ENCODE results near the gene TBC1D21.

Gene TBC1D21

DNA sequence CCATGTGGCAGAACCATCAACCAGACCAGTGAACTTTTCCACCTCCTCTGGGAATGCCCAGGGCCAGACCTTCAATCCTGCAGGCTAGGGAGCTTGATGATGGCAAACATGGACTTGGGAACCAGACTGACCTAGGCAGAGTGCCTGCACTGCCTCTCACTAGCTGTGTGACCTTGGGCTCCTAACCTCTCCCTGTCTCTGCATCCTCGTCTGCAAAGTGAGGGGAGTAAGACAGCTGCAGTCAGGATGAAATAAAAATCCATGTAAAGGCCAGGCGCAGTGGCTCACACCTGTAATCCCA lies 35.4 kb downstream of the TBC1D21 start:
- H3K36me3 ChIP-seq = no peaks in the 10 kb centered on the region
- H3K4me1 ChIP-seq = peaks cover 45 to 58% (median 56%) of the 10 kb centered on the region in 10 experiments
- TF ChIP-seq Cebpa-rat (IDR thresholded peaks at IDR 0.05) = no peak
- no peaks in the 10 kb centered on the region for H3K9me3 ChIP-seq (replicated peaks in 1 of 11)
- 0 out of 22 replicates have a peak, but pooled peaks cover 0 to 5% (median 0%) of the 10 kb centered on the region in 11 experiments for H4K20me1 ChIP-seq
- peak overlapping the region in 8 of 11 experiments; percentile 58 to 80 (median 67); a peak in 11 of 22 replicates for H3K4me2 ChIP-seq
- H3K9ac ChIP-seq = no peak overlapping the region
- no peak overlapping the region for H3K27ac ChIP-seq
- no peak overlapping the region for H3K4me3 ChIP-seq
- no peaks in the 10 kb centered on the region for H3K27me3 ChIP-seq

DNA sequence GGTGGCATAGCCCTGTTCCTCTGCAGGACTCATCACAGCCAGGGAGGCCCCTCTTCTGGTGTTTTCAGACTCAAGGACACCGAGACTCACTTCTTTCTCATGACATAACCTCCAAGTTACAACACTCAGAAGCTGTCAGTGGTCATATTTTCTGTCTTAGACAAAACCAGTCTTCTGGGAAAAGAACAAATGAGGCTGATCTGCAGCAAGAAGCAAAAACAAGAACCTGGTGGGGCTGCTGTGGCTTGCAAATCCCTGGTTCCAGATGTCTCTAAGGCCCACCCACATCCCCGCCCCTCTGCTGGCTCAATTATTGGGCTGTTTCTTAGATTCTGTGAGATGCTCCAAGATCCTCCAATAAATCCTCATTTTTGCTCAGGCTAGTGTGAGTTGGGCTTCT lies 36.3 kb downstream of the TBC1D21 start:
- TF ChIP-seq Cebpa-rat (IDR thresholded peaks at IDR 0.05) = no peak
- Histone ChIP-seq H3K4me3 (no peak overlapping the region), H3K4me1 (peaks cover 53 to 67% (median 64%) of the 10 kb centered on the region in 10 experiments), H3K27me3 (no peaks in the 10 kb centered on the region), H3K9ac (no peak overlapping the region), H3K9me3 (replicated peaks in 1 of 11) (no peaks in the 10 kb centered on the region), H3K36me3 (no peaks in the 10 kb centered on the region), H3K27ac (no peak overlapping the region), H4K20me1 (0 out of 22 replicates have a peak, but pooled peaks cover 0 to 5% (median 0%) of the 10 kb centered on the region in 11 experiments), H3K4me2 (peak overlapping the region; percentile 58 to 77 (median 61))

DNA sequence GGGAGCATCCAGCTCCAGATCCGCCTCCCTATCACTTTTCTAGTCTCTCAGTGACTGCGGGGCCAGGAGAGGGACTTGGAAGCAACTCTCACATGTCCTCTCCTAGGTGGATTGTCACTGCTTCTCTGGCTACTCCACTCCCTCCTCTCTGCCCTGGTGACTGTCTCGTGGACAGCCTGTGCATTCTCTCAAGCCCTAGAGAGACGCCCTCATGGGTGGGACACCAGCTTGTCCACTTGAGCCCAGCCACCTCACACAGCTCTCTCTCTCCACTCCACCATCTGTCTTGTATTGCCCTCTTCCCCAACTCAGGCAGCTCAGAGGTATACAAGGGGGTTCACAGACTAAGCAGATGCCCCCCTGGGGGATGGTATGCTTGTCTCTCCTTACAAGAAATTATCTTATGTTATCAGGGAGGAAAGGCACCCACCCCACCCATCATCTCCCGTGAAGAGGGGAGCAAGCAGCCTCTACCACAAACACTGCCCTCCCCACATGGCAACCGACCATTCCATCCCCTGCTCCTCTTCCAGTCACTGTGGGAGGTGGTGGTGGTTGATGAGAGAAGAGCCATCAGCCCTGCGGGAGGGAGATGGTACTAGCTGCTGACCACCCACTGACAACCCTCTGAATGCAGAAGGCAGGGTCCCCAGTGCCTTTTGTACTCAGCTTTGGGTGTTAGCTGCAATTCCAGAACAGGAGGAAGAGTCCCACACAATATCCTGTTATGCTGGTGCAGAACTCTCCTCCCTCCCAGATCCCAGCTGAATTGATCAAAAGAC lies 37.3 kb downstream of the TBC1D21 start:
- peaks cover 0 to 2% (median 1%) of the 10 kb centered on the region in 11 experiments; a peak in 10 of 22 replicates for H3K9me3 ChIP-seq (replicated peaks in 1 of 11)
- no peaks in the 10 kb centered on the region for H3K36me3 ChIP-seq
- H4K20me1 ChIP-seq = 0 out of 22 replicates have a peak, but pooled peaks cover 0 to 5% (median 0%) of the 10 kb centered on the region in 11 experiments
- H3K4me2 ChIP-seq = peak overlapping the region; percentile 58 to 77 (median 61)
- TF ChIP-seq Cebpa-rat (IDR thresholded peaks at IDR 0.05) = no peak
- no peak overlapping the region for H3K4me3 ChIP-seq
- H3K4me1 ChIP-seq = peaks cover 53 to 68% (median 64%) of the 10 kb centered on the region in 10 experiments
- H3K27ac ChIP-seq = no peak overlapping the region
- no peak overlapping the region for H3K9ac ChIP-seq
- no peaks in the 10 kb centered on the region for H3K27me3 ChIP-seq

DNA sequence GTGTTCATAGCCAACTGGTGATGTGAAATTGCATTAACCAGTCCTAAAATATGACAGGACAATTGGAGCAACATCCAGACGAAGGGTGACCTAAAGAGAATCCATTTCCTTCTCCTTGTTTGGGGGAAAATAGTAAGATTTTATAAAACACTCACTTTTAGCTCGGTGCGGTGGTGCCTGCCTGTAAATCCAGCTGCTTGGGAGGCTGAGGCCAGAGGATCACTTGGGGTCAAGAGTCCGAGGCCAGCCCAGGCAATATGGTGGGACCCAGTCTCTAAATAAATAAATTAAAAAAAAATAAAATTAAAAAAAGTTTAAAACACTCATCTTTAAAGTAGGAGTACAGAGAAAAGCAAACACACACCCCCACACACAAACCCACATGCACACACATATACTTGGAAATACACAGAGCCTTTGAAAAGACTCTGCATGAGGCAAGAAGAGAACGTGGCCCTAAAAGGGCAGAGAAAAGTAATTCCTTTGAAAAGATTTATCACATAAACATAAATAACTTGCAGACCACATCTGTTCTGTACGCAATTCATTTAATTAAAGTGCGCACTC lies 38.7 kb downstream of the TBC1D21 start:
- H3K4me2 ChIP-seq = no peak overlapping the region
- no peak for TF ChIP-seq Cebpa-rat (IDR thresholded peaks at IDR 0.05)
- H3K4me1 ChIP-seq = peaks cover 40 to 57% (median 53%) of the 10 kb centered on the region in 10 experiments
- no peak overlapping the region for H3K4me3 ChIP-seq
- H3K36me3 ChIP-seq = peaks cover 0 to 6% (median 0%) of the 10 kb centered on the region in 11 experiments; a peak in 1 of 22 replicates
- no peak overlapping the region for H3K9ac ChIP-seq
- no peak overlapping the region for H3K27ac ChIP-seq
- no peaks in the 10 kb centered on the region for H3K27me3 ChIP-seq
- peaks cover 7 to 16% (median 14%) of the 10 kb centered on the region in 11 experiments; a peak in 20 of 22 replicates for H3K9me3 ChIP-seq (replicated peaks in 1 of 11)
- 0 out of 22 replicates have a peak, but pooled peaks cover 0 to 5% (median 0%) of the 10 kb centered on the region in 11 experiments for H4K20me1 ChIP-seq

DNA sequence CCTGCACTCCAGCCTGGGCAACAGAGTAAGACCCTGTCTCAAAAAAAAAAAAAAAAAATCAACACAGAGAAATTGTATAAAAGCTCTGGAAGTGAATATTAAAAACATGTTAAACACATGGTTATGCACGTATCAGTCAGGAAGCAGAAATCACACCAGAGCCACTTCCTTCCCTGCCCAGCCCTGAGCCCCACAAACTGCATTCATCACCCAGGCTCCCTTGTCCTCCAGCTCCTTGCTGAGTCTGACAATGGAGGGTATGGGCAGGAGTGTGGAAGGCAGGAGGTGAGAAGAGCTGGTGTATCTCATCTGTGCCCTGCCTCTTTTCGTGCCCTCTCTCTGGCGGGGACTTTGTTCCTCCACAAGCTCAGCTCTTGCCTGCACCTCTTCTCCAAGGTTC lies 40.8 kb downstream of the TBC1D21 start:
- peaks cover 27 to 36% (median 33%) of the 10 kb centered on the region in 10 experiments for H3K4me1 ChIP-seq

DNA sequence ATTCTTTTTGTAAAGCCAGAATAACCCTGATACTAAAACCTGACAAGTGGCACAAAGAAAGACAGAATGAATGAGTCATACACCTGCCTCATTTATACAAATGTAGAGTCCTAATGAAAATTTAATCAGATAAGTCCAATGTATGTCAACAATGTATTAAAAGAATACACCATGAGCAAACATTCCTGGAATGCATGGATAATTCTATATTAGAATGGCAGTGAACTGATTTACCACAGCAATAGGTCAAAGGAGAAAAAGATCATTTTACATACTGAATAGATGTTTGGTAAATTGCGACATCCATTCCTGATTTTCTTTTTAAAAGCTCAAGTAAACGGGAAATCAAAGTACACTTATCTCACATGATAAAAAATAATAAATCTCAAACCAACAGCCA lies 41.7 kb downstream of the TBC1D21 start:
- peaks cover 0 to 16% (median 4%) of the 10 kb centered on the region in 11 experiments; a peak in 5 of 22 replicates for H3K36me3 ChIP-seq
- no peaks in the 10 kb centered on the region for H4K20me1 ChIP-seq
- peaks cover 26 to 34% (median 30%) of the 10 kb centered on the region in 10 experiments for H3K4me1 ChIP-seq
- no peaks in the 10 kb centered on the region for H3K27me3 ChIP-seq
- H3K4me2 ChIP-seq = no peak overlapping the region
- H3K9me3 ChIP-seq (replicated peaks in 1 of 11) = peaks cover 21 to 41% (median 32%) of the 10 kb centered on the region in 11 experiments
- H3K27ac ChIP-seq = no peak overlapping the region
- no peak overlapping the region for H3K9ac ChIP-seq
- H3K4me3 ChIP-seq = no peak overlapping the region
- no peak for TF ChIP-seq Cebpa-rat (IDR thresholded peaks at IDR 0.05)

More for the DNA sequence above, 40.8 kb downstream of the TBC1D21 start:
- Histone ChIP-seq H3K27ac (no peak overlapping the region), H3K9ac (no peak overlapping the region), H3K27me3 (no peaks in the 10 kb centered on the region), H3K9me3 (replicated peaks in 1 of 11) (peaks cover 21 to 33% (median 30%) of the 10 kb centered on the region in 11 experiments), H3K4me3 (no peak overlapping the region), H3K4me2 (peak overlapping the region; percentile 32 to 73 (median 64)), H3K36me3 (peaks cover 0 to 14% (median 4%) of the 10 kb centered on the region in 11 experiments; a peak in 5 of 22 replicates), H4K20me1 (no peaks in the 10 kb centered on the region)
- TF ChIP-seq Cebpa-rat (IDR thresholded peaks at IDR 0.05) = no peak

DNA sequence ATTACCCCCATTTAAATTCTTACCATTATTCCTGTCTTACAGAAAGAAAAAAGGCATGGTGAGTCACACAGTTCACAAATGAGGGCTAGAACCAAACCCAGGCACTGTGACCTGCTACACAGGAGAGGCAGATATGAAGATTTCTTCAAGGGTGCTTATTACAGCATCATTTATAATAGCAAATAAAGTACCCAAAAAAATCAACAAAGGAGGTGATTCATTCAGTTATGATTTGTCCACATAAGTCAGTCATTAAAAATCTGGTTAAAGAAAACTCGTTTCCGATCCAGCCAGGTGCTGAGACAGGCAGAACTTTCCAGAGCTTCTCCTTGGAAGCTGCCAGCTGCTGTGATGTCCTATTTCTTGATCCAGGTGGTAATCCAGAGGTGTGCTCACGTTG lies 45.4 kb downstream of the TBC1D21 start:
- Histone ChIP-seq H3K36me3 (peaks cover 0 to 16% (median 4%) of the 10 kb centered on the region in 11 experiments; a peak in 5 of 22 replicates), H3K4me2 (no peak overlapping the region)

DNA sequence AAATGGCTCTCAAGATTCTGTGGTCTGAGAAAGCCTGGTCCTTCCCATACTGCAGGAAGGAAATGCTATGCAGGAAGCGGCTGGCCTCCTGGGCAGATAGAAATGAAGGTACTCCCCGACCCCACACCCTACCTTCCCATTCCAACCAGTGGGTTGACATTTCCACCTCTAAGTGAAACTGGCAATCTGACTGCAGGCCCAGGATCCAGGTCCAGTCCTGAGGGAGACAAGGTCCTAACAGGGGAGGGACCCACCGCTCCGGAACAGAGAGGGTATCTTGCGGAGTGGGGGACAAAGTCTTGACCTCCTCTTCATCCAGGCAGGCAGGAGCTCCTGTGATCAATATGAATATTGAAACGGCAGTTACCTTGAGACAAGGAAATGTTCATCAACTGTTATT lies 46.3 kb downstream of the TBC1D21 start:
- H3K27me3 ChIP-seq = no peaks in the 10 kb centered on the region
- no peak for TF ChIP-seq Cebpa-rat (IDR thresholded peaks at IDR 0.05)
- peaks cover 52 to 57% (median 54%) of the 10 kb centered on the region in 10 experiments for H3K4me1 ChIP-seq
- H3K27ac ChIP-seq = peak overlapping the region in 4 of 11 experiments; percentile 41 to 83 (median 70); a peak in 6 of 22 replicates
- peaks cover 0 to 16% (median 4%) of the 10 kb centered on the region in 11 experiments; a peak in 5 of 22 replicates for H3K36me3 ChIP-seq
- no peak overlapping the region for H3K4me3 ChIP-seq
- peaks cover 21 to 41% (median 32%) of the 10 kb centered on the region in 11 experiments for H3K9me3 ChIP-seq (replicated peaks in 1 of 11)
- peak overlapping the region in 2 of 11 experiments; percentile 27 to 66; a peak in 3 of 22 replicates for H3K9ac ChIP-seq
- peak overlapping the region; percentile 40 to 98 (median 94); a peak in 18 of 22 replicates for H3K4me2 ChIP-seq
- H4K20me1 ChIP-seq = peaks cover 0 to 3% (median 0%) of the 10 kb centered on the region in 11 experiments; a peak in 1 of 22 replicates

More for the DNA sequence above, 45.4 kb downstream of the TBC1D21 start:
- Histone ChIP-seq H3K4me3 (no peak overlapping the region), H3K9me3 (replicated peaks in 1 of 11) (peaks cover 21 to 41% (median 32%) of the 10 kb centered on the region in 11 experiments), H3K9ac (no peak overlapping the region), H3K27me3 (no peaks in the 10 kb centered on the region), H3K4me1 (peaks cover 50 to 57% (median 52%) of the 10 kb centered on the region in 10 experiments), H4K20me1 (no peaks in the 10 kb centered on the region), H3K27ac (no peak overlapping the region)
- TF ChIP-seq Cebpa-rat (IDR thresholded peaks at IDR 0.05) = no peak
